Stimulated activated naive CD8-positive, alpha-beta T cell treated with anti-CD3 and anti-CD28 coated beads, Interleukin-15, Interleukin-2, amounts not matched to agents 100 ng/mL and 50 ng/mL, for 24 hours (primary cell): Measurements from ENCODE around the gene MUC13.
"Not testable (repeated sequence)": the region's sequence is repeated elsewhere in the genome, so short reads cannot be mapped to it uniquely, and the experiment has no call there.

Experiments
- H3K27ac Mint-ChIP-seq: one replicate; pipeline ENCODE4 v1.8.0; 2021; ENCODE audit warnings: mild to moderate bottlenecking, mixed read lengths
- H3K27me3 Mint-ChIP-seq: one replicate; pipeline ENCODE4 v1.8.0; 2021; ENCODE audit warnings: mixed read lengths
- H3K36me3 Mint-ChIP-seq: one replicate; pipeline ENCODE4 v1.8.0; 2021; ENCODE audit warnings: low read depth, mixed read lengths
- H3K4me1 Mint-ChIP-seq: one replicate; pipeline ENCODE4 v1.8.0; 2021; ENCODE audit warnings: low read depth, mixed read lengths
- H3K4me3 Mint-ChIP-seq: one replicate; pipeline ENCODE4 v1.8.0; 2021; ENCODE audit warnings: mild to moderate bottlenecking, mixed read lengths
- H3K9me3 Mint-ChIP-seq: one replicate; pipeline ENCODE4 v1.8.0; 2021; ENCODE audit warnings: mixed read lengths

MUC13 gene

GRCh38 chr3:124963755-124964154 is 29.2 kb upstream of the MUC13 start:
- H3K4me3 Mint-ChIP-seq = no peak overlapping the region
- H3K9me3 Mint-ChIP-seq = no peaks in the 10 kb centered on the region
- no peaks in the 10 kb centered on the region for H3K36me3 Mint-ChIP-seq
- H3K27ac Mint-ChIP-seq = no peak overlapping the region
- no peaks in the 10 kb centered on the region for H3K27me3 Mint-ChIP-seq
- no peaks in the 10 kb centered on the region for H3K4me1 Mint-ChIP-seq

DNA sequence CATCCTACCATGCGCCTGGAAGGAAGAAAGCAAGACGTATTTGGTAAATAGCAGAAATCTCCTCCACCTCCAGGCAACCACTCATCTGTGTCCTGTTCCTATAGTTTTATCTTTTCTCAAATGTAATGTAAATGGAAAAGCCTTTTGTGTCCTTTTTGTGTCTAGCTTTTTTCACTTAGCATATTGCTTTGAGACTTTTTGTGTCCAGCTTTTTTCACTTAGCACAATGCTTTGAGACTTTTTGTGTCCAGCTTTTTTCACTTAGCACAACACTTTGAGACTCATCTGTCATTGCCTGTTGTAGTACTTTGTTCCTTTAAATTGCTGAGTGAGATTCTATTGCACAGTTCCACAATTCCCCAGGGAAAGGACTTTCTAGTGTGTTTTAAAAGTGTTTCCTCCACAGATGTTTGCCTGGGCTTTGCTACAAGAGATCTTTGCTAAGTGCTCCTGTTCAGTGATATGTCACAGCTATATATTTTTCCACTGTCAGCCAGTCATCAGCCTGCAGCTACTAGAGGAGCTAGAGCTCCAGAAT is 27.9 kb upstream of the MUC13 start:
- H3K9me3 Mint-ChIP-seq = no peaks in the 10 kb centered on the region
- no peaks in the 10 kb centered on the region for H3K4me1 Mint-ChIP-seq
- H3K36me3 Mint-ChIP-seq = no peaks in the 10 kb centered on the region
- H3K27me3 Mint-ChIP-seq = no peaks in the 10 kb centered on the region
- H3K4me3 Mint-ChIP-seq = no peak overlapping the region
- H3K27ac Mint-ChIP-seq = no peak overlapping the region

DNA sequence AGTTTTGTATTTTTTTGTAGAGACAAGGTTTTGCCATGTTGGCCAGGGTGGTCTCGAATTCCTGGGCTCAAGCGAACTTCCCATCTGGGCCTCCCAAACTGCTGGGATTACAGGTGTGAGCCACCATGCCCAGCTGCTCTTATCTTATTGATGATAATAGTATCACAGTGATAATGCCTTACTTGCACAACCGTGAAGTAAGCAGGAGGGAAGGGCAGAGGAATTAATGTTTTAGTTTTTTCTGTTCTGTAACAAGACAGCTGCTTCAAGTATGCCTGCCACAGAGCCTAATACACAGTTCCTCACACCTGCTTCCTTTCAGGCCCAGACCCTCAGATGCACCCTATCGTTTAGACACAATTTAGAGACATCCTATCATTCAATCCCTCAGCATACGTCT is 26.1 kb upstream of the MUC13 start:
- Mint-ChIP-seq H3K4me3 (no peak overlapping the region), H3K27me3 (peaks cover 5% of the 10 kb centered on the region), H3K36me3 (peaks cover 3% of the 10 kb centered on the region), H3K4me1 (no peaks in the 10 kb centered on the region), H3K27ac (no peak overlapping the region), H3K9me3 (peaks cover 4% of the 10 kb centered on the region)

DNA sequence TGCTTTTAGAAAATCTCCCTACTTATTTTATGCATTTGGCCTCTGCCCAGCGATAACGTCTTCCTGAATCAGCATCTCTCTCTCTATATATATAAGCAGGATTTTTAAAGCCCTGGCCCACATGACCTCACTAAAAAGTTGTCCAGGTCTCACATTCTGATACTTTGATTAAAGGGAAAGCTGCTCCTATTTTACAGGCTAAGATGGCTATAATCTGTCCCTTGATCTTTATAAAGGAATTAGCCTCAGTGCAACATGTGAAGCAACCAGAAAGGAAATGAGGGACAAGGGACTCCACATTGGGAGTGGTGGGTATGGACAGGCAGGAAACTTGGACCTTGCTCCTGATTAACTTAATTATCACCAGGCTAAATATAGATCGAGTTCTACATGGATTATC is 25.6 kb upstream of the MUC13 start:
- Mint-ChIP-seq H3K9me3 (peaks cover 4% of the 10 kb centered on the region), H3K27ac (no peak overlapping the region), H3K4me3 (no peak overlapping the region), H3K4me1 (no peaks in the 10 kb centered on the region), H3K27me3 (peaks cover 5% of the 10 kb centered on the region), H3K36me3 (peaks cover 3% of the 10 kb centered on the region)

DNA sequence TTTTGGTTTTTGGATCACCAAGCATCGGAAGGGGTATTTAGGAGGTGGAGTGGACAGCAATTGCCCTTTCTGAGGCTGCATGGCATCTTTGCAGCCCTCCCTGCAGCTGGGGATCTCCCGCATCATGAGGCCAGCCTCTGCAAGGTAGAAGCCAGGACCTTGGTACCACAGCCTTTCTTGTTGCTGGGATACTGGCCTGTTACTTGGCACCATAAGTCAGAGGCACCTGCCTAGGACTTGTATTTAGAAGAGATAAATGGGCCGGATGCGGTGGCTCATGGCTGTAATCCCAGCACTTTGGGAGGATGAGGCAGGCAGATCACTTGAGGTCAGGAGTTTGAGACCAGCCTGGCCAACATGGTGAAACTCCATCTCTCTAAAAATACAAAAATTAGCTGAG is 23.4 kb upstream of the MUC13 start:
- not testable (repeated sequence) for H3K4me3 Mint-ChIP-seq, H3K27me3 Mint-ChIP-seq, H3K36me3 Mint-ChIP-seq, H3K9me3 Mint-ChIP-seq, H3K27ac Mint-ChIP-seq, H3K4me1 Mint-ChIP-seq

GRCh38 chr3:124952282-124952855 is 17.8 kb upstream of the MUC13 start:
- peaks cover 3% of the 10 kb centered on the region for H3K36me3 Mint-ChIP-seq
- H3K4me3 Mint-ChIP-seq = no peak overlapping the region
- H3K27me3 Mint-ChIP-seq = peaks cover 5% of the 10 kb centered on the region
- H3K27ac Mint-ChIP-seq = no peak overlapping the region
- H3K9me3 Mint-ChIP-seq = peaks cover 4% of the 10 kb centered on the region
- H3K4me1 Mint-ChIP-seq = no peaks in the 10 kb centered on the region

DNA sequence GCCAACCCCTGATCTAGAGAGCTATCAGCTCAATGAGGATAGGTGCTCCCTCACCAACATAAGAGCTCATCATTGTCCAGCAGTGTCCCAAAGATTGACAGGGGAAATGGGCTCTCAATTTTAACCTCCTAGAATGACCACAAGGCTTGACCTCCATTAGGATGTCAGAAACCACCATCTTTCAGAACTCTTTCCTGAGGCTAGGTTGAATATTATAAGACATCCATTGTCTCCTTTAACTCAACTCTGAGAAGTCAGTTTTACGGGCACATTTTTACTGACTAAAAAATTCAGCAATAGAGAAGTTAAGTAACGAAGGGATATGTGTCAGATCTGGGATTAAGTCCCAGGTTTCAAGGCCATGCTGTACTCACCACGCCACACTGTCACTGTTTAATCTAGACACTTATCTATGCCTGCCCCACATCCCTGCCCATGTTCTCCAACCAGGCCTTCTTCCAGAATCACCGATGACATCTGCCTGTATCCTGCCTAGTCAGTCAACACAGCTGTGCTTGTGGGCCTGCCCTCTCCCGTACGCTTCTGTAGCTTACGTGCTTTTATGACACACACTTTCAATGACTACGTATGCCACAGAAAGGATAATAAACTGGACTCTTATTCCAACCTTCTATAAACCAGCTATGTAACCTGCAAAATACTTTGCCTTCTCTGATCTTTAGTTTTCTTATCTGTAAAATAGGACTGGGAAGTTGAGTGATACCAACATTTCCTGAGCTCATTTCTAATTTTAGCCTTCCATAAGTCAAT is 17.1 kb upstream of the MUC13 start:
- no peak overlapping the region for H3K4me3 Mint-ChIP-seq
- H3K9me3 Mint-ChIP-seq = peaks cover under 1% of the 10 kb centered on the region
- no peaks in the 10 kb centered on the region for H3K36me3 Mint-ChIP-seq
- H3K27ac Mint-ChIP-seq = no peak overlapping the region
- H3K4me1 Mint-ChIP-seq = no peaks in the 10 kb centered on the region
- peaks cover 2% of the 10 kb centered on the region for H3K27me3 Mint-ChIP-seq

- no peak overlapping the region for H3K27ac Mint-ChIP-seq
- no peaks in the 10 kb centered on the region for H3K36me3 Mint-ChIP-seq
- no peak overlapping the region for H3K4me3 Mint-ChIP-seq
Measured at GRCh38 chr3:124950026-124950425, 15.5 kb upstream of the MUC13 start.

DNA sequence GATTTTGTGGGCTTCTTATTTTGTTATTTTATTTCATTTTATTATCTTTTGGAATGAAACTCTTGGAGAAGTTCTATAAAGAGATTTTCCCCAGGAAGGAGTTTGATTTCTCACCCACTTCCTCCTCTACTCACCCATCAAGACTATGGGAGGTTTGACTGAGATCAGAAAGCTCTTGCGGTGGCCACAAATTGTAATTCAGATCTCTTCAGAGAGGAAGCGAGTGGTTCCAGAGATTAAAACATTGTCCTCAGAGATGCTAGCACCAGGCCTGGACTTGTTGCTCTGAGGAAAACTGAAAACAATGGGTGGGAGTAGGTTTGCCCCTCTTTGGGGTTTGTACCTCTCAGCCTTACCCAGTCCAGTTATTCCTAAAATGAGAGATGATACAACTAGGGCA is 8.1 kb upstream of the MUC13 start:
- Mint-ChIP-seq H3K36me3 (no peaks in the 10 kb centered on the region), H3K4me3 (no peak overlapping the region), H3K27me3 (peaks cover 7% of the 10 kb centered on the region), H3K4me1 (no peaks in the 10 kb centered on the region), H3K9me3 (no peaks in the 10 kb centered on the region), H3K27ac (no peak overlapping the region)

More at GRCh38 chr3:124950026-124950425, 15.5 kb upstream of the MUC13 start:
- Mint-ChIP-seq H3K9me3 (no peaks in the 10 kb centered on the region), H3K4me1 (no peaks in the 10 kb centered on the region), H3K27me3 (peaks cover 4% of the 10 kb centered on the region)

GRCh38 chr3:124941771-124942170 is 7.2 kb upstream of the MUC13 start:
- Mint-ChIP-seq H3K4me3 (no peak overlapping the region), H3K36me3 (no peaks in the 10 kb centered on the region), H3K27me3 (peaks cover 7% of the 10 kb centered on the region), H3K4me1 (no peaks in the 10 kb centered on the region), H3K27ac (no peak overlapping the region), H3K9me3 (no peaks in the 10 kb centered on the region)

DNA sequence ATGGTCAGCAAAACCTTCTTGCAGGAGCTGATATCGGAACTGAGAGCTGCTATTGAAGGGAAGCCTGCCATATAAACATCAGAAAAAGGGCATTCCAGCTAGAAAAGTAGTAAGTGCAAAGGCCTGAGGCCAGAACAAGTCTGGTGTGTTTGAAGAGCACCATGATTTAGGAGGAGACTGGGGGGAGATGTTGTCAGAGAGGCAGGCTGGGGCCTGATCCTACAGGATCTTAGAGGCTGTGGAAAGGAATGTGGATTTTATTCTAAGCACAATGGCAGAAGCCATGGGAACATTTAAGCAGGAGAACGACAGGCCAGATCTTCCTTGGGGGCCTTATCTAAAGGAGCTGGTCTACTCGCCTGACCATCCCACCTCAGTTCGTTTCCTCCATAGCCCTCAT is 5.1 kb upstream of the MUC13 start:
- H3K27me3 Mint-ChIP-seq = peaks cover under 1% of the 10 kb centered on the region
- no peaks in the 10 kb centered on the region for H3K4me1 Mint-ChIP-seq
- no peaks in the 10 kb centered on the region for H3K36me3 Mint-ChIP-seq
- H3K9me3 Mint-ChIP-seq = no peaks in the 10 kb centered on the region
- no peak overlapping the region for H3K27ac Mint-ChIP-seq
- no peak overlapping the region for H3K4me3 Mint-ChIP-seq

DNA sequence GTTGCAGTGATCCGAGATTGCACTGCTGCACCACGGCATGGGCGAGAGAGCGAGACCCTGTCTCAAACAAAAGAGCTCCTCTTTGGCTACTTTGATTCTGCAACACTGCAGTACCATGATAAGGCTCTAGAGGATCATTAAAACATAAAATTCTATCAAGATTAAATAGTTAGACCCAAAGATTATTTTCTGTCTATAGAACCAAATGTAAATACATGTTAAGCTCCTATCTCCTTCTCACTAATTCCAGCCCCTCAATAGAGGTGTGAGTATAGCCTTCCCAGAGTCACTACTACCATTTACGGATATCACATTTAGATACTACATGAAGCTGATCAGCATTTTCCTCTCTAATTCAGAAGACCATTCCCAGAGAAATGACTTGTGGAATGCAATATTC is 4.3 kb upstream of the MUC13 start:
- Mint-ChIP-seq H3K36me3 (no peaks in the 10 kb centered on the region), H3K27ac (no peak overlapping the region), H3K9me3 (no peaks in the 10 kb centered on the region), H3K4me1 (no peaks in the 10 kb centered on the region), H3K4me3 (no peak overlapping the region), H3K27me3 (no peaks in the 10 kb centered on the region)

GRCh38 chr3:124937049-124937448 is 2.5 kb upstream of the MUC13 start:
- Mint-ChIP-seq H3K27ac (no peak overlapping the region), H3K27me3 (peaks cover 11% of the 10 kb centered on the region), H3K4me3 (no peak overlapping the region), H3K4me1 (no peaks in the 10 kb centered on the region), H3K9me3 (no peaks in the 10 kb centered on the region), H3K36me3 (no peaks in the 10 kb centered on the region)

- H3K27ac Mint-ChIP-seq = no peak overlapping the region
- H3K4me3 Mint-ChIP-seq = no peak overlapping the region
- no peaks in the 10 kb centered on the region for H3K9me3 Mint-ChIP-seq
- no peaks in the 10 kb centered on the region for H3K36me3 Mint-ChIP-seq
- H3K27me3 Mint-ChIP-seq = peaks cover 11% of the 10 kb centered on the region
- no peaks in the 10 kb centered on the region for H3K4me1 Mint-ChIP-seq
Measured at GRCh38 chr3:124935794-124936542, 1.4 kb upstream of the MUC13 start.

GRCh38 chr3:124935264-124935663 is 713 bp upstream of the MUC13 start:
- Mint-ChIP-seq H3K4me1 (no peaks in the 10 kb centered on the region), H3K27ac (no peak overlapping the region), H3K9me3 (no peaks in the 10 kb centered on the region), H3K27me3 (peaks cover 11% of the 10 kb centered on the region), H3K4me3 (no peak overlapping the region), H3K36me3 (no peaks in the 10 kb centered on the region)
